Activated T-cell treated with anti-CD3 and anti-CD28 coated beads, Interleukin-2, amount 50 U/mL, for 1 hour (primary cell): ENCODE measurements around the gene CDK18.

ENCODE experiments used
- DNase-seq: peaks from one replicate; pipeline ENCODE4 v3.0.0-alpha.2; 2020

The CDK18 gene

GRCh38 chr1:205525495-205526285 lies 21.2 kb downstream of the CDK18 start:
- DNase-seq, result no peak

- DNase-seq, result no peak
These were observed 22.0 kb downstream of the CDK18 start for GRCh38 chr1:205526431-205526830.

- DNase-seq, result no peak
These were observed 23.5 kb downstream of the CDK18 start for GRCh38 chr1:205527931-205528330.

GRCh38 chr1:205528446-205528886 lies 24.0 kb downstream of the CDK18 start:
- no peak for DNase-seq

GRCh38 chr1:205528887-205529825 lies 24.7 kb downstream of the CDK18 start:
- peak; percentile 85 for DNase-seq

GRCh38 chr1:205530116-205530515 lies 25.6 kb downstream of the CDK18 start:
- DNase-seq, result no peak

GRCh38 chr1:205531191-205532025 lies 26.9 kb downstream of the CDK18 start:
- DNase-seq, result no peak

GRCh38 chr1:205532026-205532898 lies 27.8 kb downstream of the CDK18 start:
- DNase-seq, result no peak

GRCh38 chr1:205532996-205533735 lies 28.7 kb downstream of the CDK18 start:
- DNase-seq, result no peak

- DNase-seq, result no peak
These were observed 29.4 kb downstream of the CDK18 start for GRCh38 chr1:205533748-205534443.

- no peak for DNase-seq
These were observed 30.0 kb downstream of the CDK18 start for GRCh38 chr1:205534444-205534985.

- DNase-seq, result no peak
These were observed 30.6 kb downstream of the CDK18 start for GRCh38 chr1:205535096-205535495.

GRCh38 chr1:205535866-205536758 lies 31.6 kb downstream of the CDK18 start:
- no peak for DNase-seq

- no peak for DNase-seq
These were observed 32.4 kb downstream of the CDK18 start for GRCh38 chr1:205536759-205537361.

GRCh38 chr1:205537386-205538018 lies 33.0 kb downstream of the CDK18 start:
- DNase-seq, result no peak

- no peak for DNase-seq
These were observed 33.9 kb downstream of the CDK18 start for GRCh38 chr1:205538235-205538840.

GRCh38 chr1:205541161-205541886 lies 36.9 kb downstream of the CDK18 start:
- DNase-seq, result no peak
